Ascending aorta (tissue), 2 donors: Measurements from ENCODE around the gene TPMT. TPM values are rescaled to one million over a fixed set of nuclear protein-coding genes. Genes with fewer than 3 reads are reported as not detected.

Source experiments
- DNase-seq, 2 donors: peaks; one replicate each; pipeline ENCODE4 v3.0.0-alpha.2; 2019; ENCODE audit warnings: low spot score in 2 of 2
- H3K27ac ChIP-seq, 2 donors: fragments of 200-600 bp; sonication (generic); one replicate each; pipeline ENCODE4 v1.5.1; 2016 to 2017; ENCODE audit warnings: mild to moderate bottlenecking in 1 of 2
- H3K27me3 ChIP-seq: fragments of 200-600 bp; sonication (generic); one replicate; pipeline ENCODE4 v1.5.1; 2017
- H3K36me3 ChIP-seq, 2 donors: fragments of 200-600 bp; sonication (generic); one replicate each; pipeline ENCODE4 v1.5.1; 2016
- H3K4me1 ChIP-seq, 2 donors: fragments of 200-600 bp; sonication (generic); one replicate each; pipeline ENCODE4 v1.5.1; 2016 to 2017; ENCODE audit warnings: mild to moderate bottlenecking in 1 of 2
- H3K4me3 ChIP-seq, 2 donors: fragments of 200-600 bp; sonication (generic); one replicate each; pipeline ENCODE4 v1.5.1; 2016 to 2017; ENCODE audit warnings: mild to moderate bottlenecking in 1 of 2
- H3K9me3 ChIP-seq, 2 donors: fragments of 200-600 bp; sonication (generic); one replicate each; pipeline ENCODE4 v1.5.1; 2016
- intact Hi-C: fragments of 100-400 bp; cut with DNase I; formaldehyde crosslinking; loops from one replicate; pipeline ENCODE4 v1.15.1; 2023
- total RNA-seq: library from RNA; depleted of rRNA; stranded (reverse); fragments of >200 nt; gene quantifications from one replicate; pipeline ENCODE4 v1.1.0, GENCODE V29; 2016
- TF ChIP-seq, protein P1 (sequence below), 3 experiments: fragments of 200-600 bp in 2 of 3; fragments of 450-650 bp in 1 of 3; sonication (generic) in 2 of 3; IDR thresholded peaks; one replicate each; pipeline ENCODE4 v1.5.1; 2016 to 2019; ENCODE audit warnings: antibody characterized with exemption in 3 of 3, mild to moderate bottlenecking in 1 of 3, moderate library complexity in 1 of 3

TPMT gene
- total RNA-seq, 1 donor from 2014 or later: 1.6 TPM

- peaks cover 0 to 28% of the 10 kb centered on the region in 2 donors for H3K36me3 ChIP-seq
- intact Hi-C loops: no loop called here
- no peaks in the 10 kb centered on the region for H3K27me3 ChIP-seq
- H3K4me3 ChIP-seq: no peak overlapping the region
- TF ChIP-seq, protein P1, sequence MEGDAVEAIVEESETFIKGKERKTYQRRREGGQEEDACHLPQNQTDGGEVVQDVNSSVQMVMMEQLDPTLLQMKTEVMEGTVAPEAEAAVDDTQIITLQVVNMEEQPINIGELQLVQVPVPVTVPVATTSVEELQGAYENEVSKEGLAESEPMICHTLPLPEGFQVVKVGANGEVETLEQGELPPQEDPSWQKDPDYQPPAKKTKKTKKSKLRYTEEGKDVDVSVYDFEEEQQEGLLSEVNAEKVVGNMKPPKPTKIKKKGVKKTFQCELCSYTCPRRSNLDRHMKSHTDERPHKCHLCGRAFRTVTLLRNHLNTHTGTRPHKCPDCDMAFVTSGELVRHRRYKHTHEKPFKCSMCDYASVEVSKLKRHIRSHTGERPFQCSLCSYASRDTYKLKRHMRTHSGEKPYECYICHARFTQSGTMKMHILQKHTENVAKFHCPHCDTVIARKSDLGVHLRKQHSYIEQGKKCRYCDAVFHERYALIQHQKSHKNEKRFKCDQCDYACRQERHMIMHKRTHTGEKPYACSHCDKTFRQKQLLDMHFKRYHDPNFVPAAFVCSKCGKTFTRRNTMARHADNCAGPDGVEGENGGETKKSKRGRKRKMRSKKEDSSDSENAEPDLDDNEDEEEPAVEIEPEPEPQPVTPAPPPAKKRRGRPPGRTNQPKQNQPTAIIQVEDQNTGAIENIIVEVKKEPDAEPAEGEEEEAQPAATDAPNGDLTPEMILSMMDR (IDR thresholded peaks at IDR 0.05): no peak
- DNase-seq: no peak
- H3K9me3 ChIP-seq: no peaks in the 10 kb centered on the region
- H3K27ac ChIP-seq: no peak overlapping the region
- H3K4me1 ChIP-seq: no peaks in the 10 kb centered on the region
Measured at GRCh38 chr6:18148304-18149025, 6.4 kb downstream of the TPMT start.

GRCh38 chr6:18147616-18148015 is 7.3 kb downstream of the TPMT start:
- Histone ChIP-seq H3K9me3 (no peaks in the 10 kb centered on the region), H3K36me3 (peaks cover 0 to 36% of the 10 kb centered on the region in 2 donors), H3K27ac (no peak overlapping the region), H3K4me1 (no peaks in the 10 kb centered on the region), H3K4me3 (no peak overlapping the region), H3K27me3 (no peaks in the 10 kb centered on the region)
- no peak for DNase-seq
- intact Hi-C loops: no loop called here
- TF ChIP-seq, protein P1 (IDR thresholded peaks at IDR 0.05): no peak

DNA sequence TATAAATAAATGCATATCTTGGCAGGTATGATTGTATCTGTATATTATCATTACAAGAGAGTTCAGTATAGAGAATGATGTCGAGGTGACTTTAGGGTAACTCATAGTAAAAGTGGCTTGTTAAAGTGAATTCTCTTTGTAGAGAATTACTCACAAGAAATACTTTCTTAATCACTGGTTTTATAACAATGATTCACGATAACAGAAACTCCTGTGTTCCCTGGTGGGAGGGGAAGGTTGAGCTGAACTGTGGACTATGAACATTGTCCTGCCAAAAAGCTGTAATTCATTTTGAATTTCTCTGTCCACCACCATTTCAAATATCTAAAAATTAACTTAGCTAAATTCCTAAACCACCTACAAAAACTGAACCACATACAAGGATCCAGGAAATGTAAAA is 7.7 kb downstream of the TPMT start:
- no peak for DNase-seq
- intact Hi-C loops: no loop called here
- no peak overlapping the region for H3K4me3 ChIP-seq
- no peaks in the 10 kb centered on the region for H3K4me1 ChIP-seq
- no peaks in the 10 kb centered on the region for H3K9me3 ChIP-seq
- H3K27ac ChIP-seq: no peak overlapping the region
- TF ChIP-seq, protein P1 (IDR thresholded peaks at IDR 0.05): no peak
- peaks cover 0 to 40% of the 10 kb centered on the region in 2 donors for H3K36me3 ChIP-seq
- H3K27me3 ChIP-seq: no peaks in the 10 kb centered on the region

GRCh38 chr6:18142591-18142861 is 12.4 kb downstream of the TPMT start:
- no peak for DNase-seq
- H3K27me3 ChIP-seq: no peaks in the 10 kb centered on the region
- H3K4me1 ChIP-seq: no peaks in the 10 kb centered on the region
- no peaks in the 10 kb centered on the region for H3K9me3 ChIP-seq
- no peak overlapping the region for H3K4me3 ChIP-seq
- peaks cover 9 to 60% of the 10 kb centered on the region in 2 donors for H3K36me3 ChIP-seq
- no peak overlapping the region for H3K27ac ChIP-seq
- TF ChIP-seq, protein P1 (IDR thresholded peaks at IDR 0.05): no peak
- intact Hi-C loops: no loop called here

- Histone ChIP-seq H3K4me3 (no peak overlapping the region), H3K27ac (no peak overlapping the region), H3K4me1 (no peaks in the 10 kb centered on the region), H3K36me3 (peaks cover 14 to 57% of the 10 kb centered on the region in 2 donors), H3K27me3 (no peaks in the 10 kb centered on the region), H3K9me3 (no peaks in the 10 kb centered on the region)
- intact Hi-C loops: no loop called here
- TF ChIP-seq, protein P1 (IDR thresholded peaks at IDR 0.05): no peak
- no peak for DNase-seq
Measured at GRCh38 chr6:18141805-18142590, 12.9 kb downstream of the TPMT start.
